HG02852 (cell line): ENCODE measurements around the gene TFCP2L1.

Experiments
- ATAC-seq: cut with Tn5 transposase; IDR thresholded peaks from one replicate; pipeline ENCODE4 v1.9.1; 2021; ENCODE audit warnings: mild to moderate bottlenecking, moderate library complexity; ENCODE audit not compliant: unreplicated experiment

TFCP2L1 gene

GRCh38 chr2:121179467-121179866 is 105.5 kb downstream of the TFCP2L1 start:
- no peak for ATAC-seq

- no peak for ATAC-seq
Observed at GRCh38 chr2:121178730-121179129, 106.3 kb downstream of the TFCP2L1 start.

DNA sequence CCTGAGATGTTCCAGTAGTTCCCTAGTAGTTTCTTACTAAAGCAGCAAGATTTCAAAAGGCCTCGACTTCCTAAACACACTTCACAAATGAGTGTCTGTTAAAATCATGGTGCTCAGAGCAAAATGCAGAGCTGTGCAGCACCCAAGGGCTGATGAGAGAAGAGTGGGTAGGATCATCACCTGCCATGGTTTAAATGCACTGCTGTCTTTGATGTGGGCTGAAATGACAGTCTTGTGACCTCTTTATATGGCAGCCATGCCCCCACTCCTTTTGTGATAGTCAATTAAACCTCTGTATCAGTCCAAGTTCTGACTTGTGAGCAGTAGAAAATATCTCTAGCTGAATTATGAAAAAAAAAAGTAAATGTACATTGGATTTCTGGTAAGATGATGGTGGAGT is 107.1 kb downstream of the TFCP2L1 start:
- no peak for ATAC-seq

- no peak for ATAC-seq
Observed at GRCh38 chr2:121175326-121175725, 109.7 kb downstream of the TFCP2L1 start.

DNA sequence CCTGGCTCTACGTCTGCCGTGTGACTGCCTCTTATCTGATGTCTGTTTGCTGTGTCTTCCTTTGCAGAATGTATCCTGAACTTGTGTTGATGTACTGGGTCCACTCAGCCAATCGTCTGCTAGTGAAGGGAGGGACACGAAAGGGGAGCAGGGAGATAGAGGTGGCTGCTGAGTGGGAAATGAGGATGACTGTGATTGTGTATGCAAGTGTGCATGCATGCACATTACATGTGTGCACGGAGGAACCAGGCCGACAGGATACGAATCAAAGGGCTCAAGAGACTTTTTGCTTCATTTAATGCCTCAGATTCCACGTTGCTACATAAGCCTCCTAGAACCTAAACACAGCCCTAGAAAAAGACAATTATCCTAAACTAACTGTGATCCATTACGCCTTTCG is 111.2 kb downstream of the TFCP2L1 start:
- ATAC-seq = no peak

GRCh38 chr2:121173112-121173511 is 111.9 kb downstream of the TFCP2L1 start:
- no peak for ATAC-seq

GRCh38 chr2:121172456-121172855 is 112.5 kb downstream of the TFCP2L1 start:
- no peak for ATAC-seq

DNA sequence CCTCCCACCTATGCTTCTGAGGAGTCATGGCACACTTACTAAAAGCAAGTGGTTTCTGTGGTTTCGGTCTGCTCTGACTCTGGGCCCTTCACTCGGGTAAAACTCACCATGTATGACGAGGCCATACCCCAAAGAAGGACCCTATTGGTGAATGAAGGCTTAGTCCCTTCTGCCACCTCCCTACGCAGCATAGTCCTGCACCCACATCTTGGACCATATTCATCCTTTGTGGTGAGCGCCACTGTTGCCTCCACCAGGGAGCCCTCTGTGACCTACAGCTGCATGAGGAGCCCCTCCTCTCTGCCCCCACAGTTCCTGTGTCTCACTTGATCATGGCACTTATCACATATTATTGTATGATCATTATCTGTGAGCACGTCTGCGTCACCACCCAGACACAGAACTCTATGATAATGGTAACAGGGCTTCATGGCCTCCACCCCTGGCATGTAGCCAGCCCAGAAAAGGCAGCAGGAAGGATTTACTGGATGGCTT is 113.3 kb downstream of the TFCP2L1 start:
- no peak for ATAC-seq

DNA sequence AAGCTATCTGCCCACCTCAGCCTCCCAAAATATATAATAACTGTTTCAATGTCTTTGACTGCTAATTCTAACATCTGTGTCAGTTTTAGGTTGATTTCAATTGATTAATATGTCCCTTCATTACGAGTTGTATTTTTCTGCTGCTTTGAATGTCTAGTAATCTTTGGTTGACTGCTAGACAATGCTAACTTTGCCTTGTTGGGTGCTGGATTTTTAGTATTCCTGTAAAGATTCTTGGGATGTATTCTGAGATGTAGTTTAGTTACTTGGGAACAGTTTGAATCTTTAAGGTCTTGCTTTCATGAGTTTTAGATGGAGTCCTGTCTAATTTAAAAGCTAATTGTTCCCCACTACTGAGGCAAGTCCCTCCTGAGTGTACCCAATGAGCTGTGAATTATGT is 114.4 kb downstream of the TFCP2L1 start:
- no peak for ATAC-seq

GRCh38 chr2:121167411-121167810 is 117.6 kb downstream of the TFCP2L1 start:
- no peak for ATAC-seq
